ENCODE data around the gene C1orf87.

C1orf87 gene

DNA sequence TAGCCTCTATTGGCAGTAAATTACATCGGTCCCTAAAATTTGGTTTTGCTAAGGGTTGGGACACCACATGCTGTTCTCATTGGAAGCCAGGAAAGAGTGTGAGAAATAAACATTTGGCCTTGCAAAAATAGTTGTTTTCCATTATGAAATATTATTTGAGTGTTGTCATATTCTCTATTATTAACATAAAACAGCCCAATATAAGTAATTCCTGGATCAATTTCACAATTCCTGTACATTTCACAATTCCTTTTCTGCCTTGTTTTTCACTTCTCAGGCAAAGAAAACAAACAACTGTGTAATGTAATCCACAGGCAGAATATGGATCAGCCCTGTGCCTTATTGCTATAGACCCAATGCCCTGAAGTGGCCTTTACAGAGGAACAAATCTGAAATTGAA is 40.5 kb downstream of the C1orf87 start:
- DNase-seq (ENCODE audit: extremely low read depth, insufficient read length): no peak
- TF ChIP-seq, protein P1, sequence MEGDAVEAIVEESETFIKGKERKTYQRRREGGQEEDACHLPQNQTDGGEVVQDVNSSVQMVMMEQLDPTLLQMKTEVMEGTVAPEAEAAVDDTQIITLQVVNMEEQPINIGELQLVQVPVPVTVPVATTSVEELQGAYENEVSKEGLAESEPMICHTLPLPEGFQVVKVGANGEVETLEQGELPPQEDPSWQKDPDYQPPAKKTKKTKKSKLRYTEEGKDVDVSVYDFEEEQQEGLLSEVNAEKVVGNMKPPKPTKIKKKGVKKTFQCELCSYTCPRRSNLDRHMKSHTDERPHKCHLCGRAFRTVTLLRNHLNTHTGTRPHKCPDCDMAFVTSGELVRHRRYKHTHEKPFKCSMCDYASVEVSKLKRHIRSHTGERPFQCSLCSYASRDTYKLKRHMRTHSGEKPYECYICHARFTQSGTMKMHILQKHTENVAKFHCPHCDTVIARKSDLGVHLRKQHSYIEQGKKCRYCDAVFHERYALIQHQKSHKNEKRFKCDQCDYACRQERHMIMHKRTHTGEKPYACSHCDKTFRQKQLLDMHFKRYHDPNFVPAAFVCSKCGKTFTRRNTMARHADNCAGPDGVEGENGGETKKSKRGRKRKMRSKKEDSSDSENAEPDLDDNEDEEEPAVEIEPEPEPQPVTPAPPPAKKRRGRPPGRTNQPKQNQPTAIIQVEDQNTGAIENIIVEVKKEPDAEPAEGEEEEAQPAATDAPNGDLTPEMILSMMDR (IDR thresholded peaks at IDR 0.05; ENCODE audit: insufficient read depth, low read length, poor library complexity, severe bottlenecking): no peak
- Histone ChIP-seq H3K36me3 (ENCODE audit: control insufficient read depth, insufficient read depth, low read length) (no peaks in the 10 kb centered on the region), H3K27me3 (replicated peaks; ENCODE audit: control insufficient read depth, insufficient read depth, low read length) (no peaks in the 10 kb centered on the region), H3K4me3 (replicated peaks; ENCODE audit: low read depth, low read length) (no peak overlapping the region)

DNA sequence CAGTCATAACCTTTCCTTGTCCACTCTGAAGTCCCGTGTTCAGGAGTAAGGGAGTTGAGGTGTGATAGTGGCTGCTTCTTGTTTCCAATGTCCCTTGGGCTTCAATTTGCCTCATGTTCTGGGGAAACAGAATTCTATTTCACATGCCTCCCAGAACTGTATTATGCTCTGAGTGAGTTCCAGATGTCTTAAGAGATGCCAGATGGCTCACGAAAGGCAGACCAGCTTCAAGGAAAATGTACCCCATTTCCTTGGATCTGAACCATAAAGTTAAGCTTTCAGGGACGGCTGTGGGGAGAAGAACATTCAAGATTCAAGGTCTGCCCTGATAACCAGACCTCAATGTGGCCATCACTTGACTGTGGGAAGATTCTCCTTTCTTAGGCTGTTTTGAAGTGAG is 42.4 kb downstream of the C1orf87 start:
- H3K4me3 ChIP-seq (replicated peaks; ENCODE audit: low read depth, low read length): no peak overlapping the region
- no peaks in the 10 kb centered on the region for H3K27me3 ChIP-seq (replicated peaks; ENCODE audit: control insufficient read depth, insufficient read depth, low read length)
- H3K36me3 ChIP-seq (ENCODE audit: control insufficient read depth, insufficient read depth, low read length): no peaks in the 10 kb centered on the region
- TF ChIP-seq, protein P1 (IDR thresholded peaks at IDR 0.05; ENCODE audit: insufficient read depth, low read length, poor library complexity, severe bottlenecking): no peak
- DNase-seq (ENCODE audit: extremely low read depth, insufficient read length): no peak

DNA sequence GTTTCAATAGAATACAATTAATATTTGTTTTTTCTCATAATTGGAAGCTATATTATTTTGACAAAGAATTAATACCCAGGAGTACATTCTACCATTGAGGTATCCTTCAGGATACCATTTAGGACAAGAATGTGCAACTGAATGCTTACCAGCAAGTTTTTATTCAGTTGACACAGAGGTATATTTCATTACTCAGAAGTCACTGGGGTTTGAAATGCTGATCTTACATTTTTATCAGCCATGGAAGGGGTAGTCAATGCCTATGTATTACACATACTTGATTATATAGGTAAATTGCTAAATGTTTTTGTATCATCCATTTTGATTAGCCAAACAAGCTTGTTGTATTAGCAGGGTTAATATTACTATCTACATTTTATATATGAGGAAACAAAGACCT is 48.0 kb downstream of the C1orf87 start:
- no peaks in the 10 kb centered on the region for H3K36me3 ChIP-seq (ENCODE audit: control insufficient read depth, insufficient read depth, low read length)
- no peak overlapping the region for H3K4me3 ChIP-seq (replicated peaks; ENCODE audit: low read depth, low read length)
- no peak for DNase-seq (ENCODE audit: extremely low read depth, insufficient read length)
- TF ChIP-seq, protein P1 (IDR thresholded peaks at IDR 0.05; ENCODE audit: insufficient read depth, low read length, poor library complexity, severe bottlenecking): no peak
- H3K27me3 ChIP-seq (replicated peaks; ENCODE audit: control insufficient read depth, insufficient read depth, low read length): no peaks in the 10 kb centered on the region

DNA sequence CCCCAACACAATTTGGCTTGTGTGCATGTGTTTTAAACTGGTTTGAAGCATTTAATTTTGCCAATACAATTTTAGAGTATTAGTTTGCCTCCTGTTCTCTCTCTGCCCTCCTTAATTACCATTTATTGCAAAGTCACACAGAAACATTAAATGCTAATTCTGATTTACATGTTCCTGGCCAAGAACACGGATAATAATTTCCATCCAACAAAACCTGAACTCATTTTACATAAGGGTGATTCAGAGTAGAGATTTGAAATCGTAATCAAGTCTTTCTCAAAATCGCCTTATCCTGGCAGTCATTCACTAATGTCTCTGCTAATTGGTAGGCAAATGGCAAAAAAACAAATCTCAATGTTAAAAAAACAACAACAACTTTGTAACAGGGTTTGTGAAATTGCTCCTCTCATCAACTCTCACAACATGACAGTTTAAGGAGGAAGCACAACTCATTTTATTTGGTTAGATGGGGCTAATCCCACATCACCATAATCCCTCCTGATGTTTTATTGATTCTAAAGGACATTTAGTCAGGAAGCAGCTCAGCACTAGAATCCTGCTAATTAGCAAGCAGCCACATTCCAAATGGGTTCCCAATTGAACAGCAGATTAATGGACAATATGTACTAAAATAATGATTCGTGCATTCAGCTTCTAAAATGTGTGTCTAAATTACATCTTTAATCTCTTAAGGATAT is 55.9 kb downstream of the C1orf87 start:
- no peaks in the 10 kb centered on the region for H3K27me3 ChIP-seq (replicated peaks; ENCODE audit: control insufficient read depth, insufficient read depth, low read length)
- no peak overlapping the region for H3K4me3 ChIP-seq (replicated peaks; ENCODE audit: low read depth, low read length)
- TF ChIP-seq, protein P1 (IDR thresholded peaks at IDR 0.05; ENCODE audit: insufficient read depth, low read length, poor library complexity, severe bottlenecking): no peak
- H3K36me3 ChIP-seq (ENCODE audit: control insufficient read depth, insufficient read depth, low read length): no peaks in the 10 kb centered on the region
- DNase-seq (ENCODE audit: extremely low read depth, insufficient read length): no peak

DNA sequence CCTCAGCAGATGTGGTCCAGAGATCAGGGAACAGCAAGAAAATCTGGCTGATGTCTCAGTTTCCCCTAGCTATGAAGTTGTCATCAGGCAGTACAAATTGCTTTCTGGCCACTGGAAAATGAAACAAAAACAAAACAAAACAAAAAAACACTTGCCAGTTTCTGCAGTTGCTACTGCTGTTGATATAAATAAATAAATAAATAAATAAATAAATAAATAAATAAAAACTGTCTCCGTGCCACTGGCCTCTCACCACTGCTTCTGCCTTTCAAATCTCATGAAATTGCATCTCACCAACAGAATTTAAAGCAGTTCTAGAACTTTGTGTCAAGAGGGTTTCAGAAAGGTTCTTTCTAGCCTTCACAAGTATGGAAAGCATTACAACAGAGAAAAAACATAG is 62.9 kb downstream of the C1orf87 start:
- Histone ChIP-seq H3K27me3 (replicated peaks; ENCODE audit: control insufficient read depth, insufficient read depth, low read length) (no peaks in the 10 kb centered on the region), H3K4me3 (replicated peaks; ENCODE audit: low read depth, low read length) (no peak overlapping the region), H3K36me3 (ENCODE audit: control insufficient read depth, insufficient read depth, low read length) (no peaks in the 10 kb centered on the region)
- DNase-seq (ENCODE audit: extremely low read depth, insufficient read length): no peak
- TF ChIP-seq, protein P1 (IDR thresholded peaks at IDR 0.05; ENCODE audit: insufficient read depth, low read length, poor library complexity, severe bottlenecking): no peak

DNA sequence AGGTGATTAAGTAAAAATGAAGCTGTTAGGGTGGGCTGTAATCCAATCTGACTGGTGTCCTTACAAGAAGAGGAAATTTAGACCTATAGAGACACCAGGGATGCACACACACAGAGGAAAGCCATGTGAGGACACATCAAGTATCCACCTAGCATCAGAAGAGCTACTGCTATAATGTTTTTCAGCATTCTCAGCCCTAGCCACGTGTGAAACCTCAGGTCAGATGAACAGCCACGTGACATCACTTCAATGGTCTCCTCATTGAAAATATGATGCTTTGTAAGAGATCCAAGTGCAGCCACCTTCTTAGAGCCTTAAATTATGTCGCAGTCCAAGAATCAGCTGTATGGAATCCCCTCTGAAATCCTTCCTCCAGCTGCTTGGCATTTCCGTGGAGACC is 65.1 kb downstream of the C1orf87 start:
- no peak for DNase-seq (ENCODE audit: extremely low read depth, insufficient read length)
- Histone ChIP-seq H3K36me3 (ENCODE audit: control insufficient read depth, insufficient read depth, low read length) (no peaks in the 10 kb centered on the region), H3K4me3 (replicated peaks; ENCODE audit: low read depth, low read length) (no peak overlapping the region), H3K27me3 (replicated peaks; ENCODE audit: control insufficient read depth, insufficient read depth, low read length) (no peaks in the 10 kb centered on the region)
- TF ChIP-seq, protein P1 (IDR thresholded peaks at IDR 0.05; ENCODE audit: insufficient read depth, low read length, poor library complexity, severe bottlenecking): no peak

Measured in GM06990 (cell line).